ENCODE data around the gene TPM2. TPM values are rescaled to one million over a fixed set of nuclear protein-coding genes. Genes with fewer than 3 reads are reported as not detected.

The TPM2 gene
- total RNA-seq, 4 donors from 2014 or later, result 493 to 2,531 (median 633) TPM

- Histone ChIP-seq H3K4me1 (peaks cover 43 to 74% (median 63%) of the 10 kb centered on the region in 4 donors), H3K36me3 (peaks cover 0 to 19% (median 8%) of the 10 kb centered on the region in 4 donors), H3K4me3 (peak overlapping the region; percentile 67 to 87 (median 78)), H3K27ac (peak overlapping the region; percentile 94 to 98 (median 97)), H3K9me3 (no peaks in the 10 kb centered on the region), H3K27me3 (no peaks in the 10 kb centered on the region)
- peak in 1 of 5 experiments; percentile 2 for TF ChIP-seq CTCF (IDR thresholded peaks at IDR 0.05)
- peak; percentile 36 for TF ChIP-seq POLR2A (IDR thresholded peaks at IDR 0.05)
- TF ChIP-seq EP300 (IDR thresholded peaks at IDR 0.05; ENCODE audit: low read depth), result no peak
- TF ChIP-seq POLR2AphosphoS5 (IDR thresholded peaks at IDR 0.05), result peak in 1 of 3 donors; percentile 93
- in situ Hi-C loops (cut with MboI; ENCODE audit: low pct_ligation_motif_present in 1 of 4, low pct_unique_long_range_greater_than_20kb in 1 of 4, low sequenced_read_pairs in 3 of 4) (loop anchor here in 1 of 4 donors (10.0 kb wide), 1 partner anchor 83 kb away; the partner anchor contains the start of genes HINT2 and SPAG8), intact Hi-C loops (cut with DNase I; ENCODE audit: low total_unique reads) (no loop called here)
- DNase-seq, result no peak
- WGBS, 2 donors (ENCODE audit: low coverage in 1 of 2), result 0% methylated on average over 5 to 23 of the region's 47 CpGs
Observed at GRCh38 chr9:35731415-35732184, 41.9 kb upstream of the TPM2 start.

GRCh38 chr9:35730486-35730854 lies 40.7 kb upstream of the TPM2 start:
- Histone ChIP-seq H3K9me3 (no peaks in the 10 kb centered on the region), H3K36me3 (peaks cover 0 to 11% (median 4%) of the 10 kb centered on the region in 4 donors), H3K4me1 (peaks cover 47 to 79% (median 71%) of the 10 kb centered on the region in 4 donors), H3K4me3 (peak overlapping the region in 3 of 4 donors; percentile 74 to 87 (median 83)), H3K27me3 (no peaks in the 10 kb centered on the region), H3K27ac (peak overlapping the region; percentile 94 to 98 (median 97))
- in situ Hi-C loops (cut with MboI; ENCODE audit: low pct_ligation_motif_present in 1 of 4, low pct_unique_long_range_greater_than_20kb in 1 of 4, low sequenced_read_pairs in 3 of 4) (loop anchor here in 1 of 4 donors (10.0 kb wide), 1 partner anchor 84 kb away; the partner anchor contains the start of genes HINT2 and SPAG8), intact Hi-C loops (cut with DNase I; ENCODE audit: low total_unique reads) (no loop called here)
- WGBS, 2 donors (ENCODE audit: low coverage in 1 of 2), result 48 to 64% methylated on average over 2 of the region's 2 CpGs
- TF ChIP-seq EP300 (IDR thresholded peaks at IDR 0.05; ENCODE audit: low read depth) (no peak), POLR2A (IDR thresholded peaks at IDR 0.05) (no peak), CTCF (IDR thresholded peaks at IDR 0.05) (no peak), POLR2AphosphoS5 (IDR thresholded peaks at IDR 0.05) (no peak)
- no peak for DNase-seq

DNA sequence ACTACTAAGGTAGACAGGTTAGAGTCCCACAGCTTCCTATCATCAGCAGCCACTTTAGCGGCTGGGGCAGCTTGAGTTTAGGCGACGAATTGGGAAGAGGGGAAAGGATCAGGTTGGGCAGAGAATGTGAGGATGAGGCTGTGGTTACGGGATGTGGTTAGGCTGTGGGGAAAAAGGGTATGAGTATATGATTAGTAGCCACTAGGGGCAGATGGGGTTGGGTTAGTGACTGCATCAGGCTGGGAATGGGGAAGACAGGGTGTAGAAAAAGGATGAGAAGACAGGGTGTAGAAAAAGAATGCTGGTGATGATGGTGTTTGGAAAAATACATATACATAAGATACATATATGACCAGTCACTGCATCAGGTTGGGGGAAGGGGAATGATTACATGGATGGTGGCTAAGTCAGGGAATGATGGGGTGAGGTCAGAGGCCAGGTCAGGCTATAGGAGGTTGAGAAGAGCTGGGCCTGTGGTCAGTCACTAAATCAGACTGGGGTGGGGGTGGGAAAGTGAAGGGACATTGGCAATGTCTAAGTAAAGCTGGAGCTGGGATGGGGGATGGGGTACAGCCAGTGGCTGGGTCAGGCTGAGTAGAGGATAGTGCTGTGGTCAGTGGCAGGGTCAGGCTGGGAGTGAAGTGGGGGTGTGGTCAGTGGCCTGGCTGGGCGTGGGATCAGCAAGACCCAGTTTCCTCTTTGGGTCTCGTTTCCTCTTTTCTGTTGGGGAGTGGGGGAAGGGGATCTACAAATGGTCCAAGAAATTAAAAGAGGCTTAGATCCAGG lies 40.2 kb upstream of the TPM2 start:
- H3K9me3 ChIP-seq, result no peaks in the 10 kb centered on the region
- peak overlapping the region; percentile 94 to 98 (median 97) for H3K27ac ChIP-seq
- peaks cover 0 to 11% (median 4%) of the 10 kb centered on the region in 4 donors for H3K36me3 ChIP-seq
- H3K4me1 ChIP-seq, result peaks cover 47 to 76% (median 71%) of the 10 kb centered on the region in 4 donors
- peak; percentile 53 for DNase-seq
- intact Hi-C loops (cut with DNase I; ENCODE audit: low total_unique reads), result loop anchor here (5.0 kb wide), 1 partner anchor 73 kb away; the partner anchor contains the start of genes CCDC107 and RMRP
- TF ChIP-seq CTCF (IDR thresholded peaks at IDR 0.05) (peak; percentile 48 to 79 (median 62)), EP300 (IDR thresholded peaks at IDR 0.05; ENCODE audit: low read depth) (no peak), POLR2AphosphoS5 (IDR thresholded peaks at IDR 0.05) (peak; percentile 39 to 71 (median 57)), POLR2A (IDR thresholded peaks at IDR 0.05) (peak; percentile 24)
- H3K27me3 ChIP-seq, result no peaks in the 10 kb centered on the region
- H3K4me3 ChIP-seq, result peak overlapping the region in 3 of 4 donors; percentile 13 to 83 (median 74)
- 0 to 29% methylated on average over 1 to 6 of the region's 6 CpGs for WGBS, 2 donors (ENCODE audit: low coverage in 1 of 2)
- in situ Hi-C loops (cut with MboI; ENCODE audit: low pct_ligation_motif_present in 1 of 4, low pct_unique_long_range_greater_than_20kb in 1 of 4, low sequenced_read_pairs in 3 of 4), result loop anchor here in 1 of 4 donors (10.0 kb wide), 1 partner anchor 85 kb away; the partner anchor contains the start of genes HINT2 and SPAG8
